CD4-positive, alpha-beta memory T cell (primary cell): ENCODE data around the gene MROH9. TPM values are rescaled to one million over a fixed set of nuclear protein-coding genes. Genes with fewer than 3 reads are reported as not detected.
"Not testable (repeated sequence)": the region's sequence is repeated elsewhere in the genome, so short reads cannot be mapped to it uniquely, and the experiment has no call there.

Experiments used
- CTCF ChIA-PET: fragments of 350-600 bp; sonication (Branson Sonifier 250); formaldehyde crosslinking; loops from one replicate; lab custom pipeline; 2021; ENCODE audit warnings: inconsistent platforms; ENCODE audit not compliant: partially characterized antibody; lab: Charles Lee
- POLR2A ChIA-PET: fragments of 350-600 bp; sonication (Branson Sonifier 250); formaldehyde crosslinking; loops from one replicate; lab custom pipeline; 2021; ENCODE audit not compliant: partially characterized antibody; lab: Charles Lee
- DNase-seq, 5 donors: peaks; one replicate each; pipeline versions ENCODE4 v3.0.0 to v3.0.0-alpha.2; 2020 to 2022; ENCODE audit warnings: mixed read lengths in 1 of 5
- H3K27ac ChIP-seq: one replicate; pipeline ENCODE4 v1.7.0; 2013; ENCODE audit warnings: low read depth, low read length
- H3K27me3 ChIP-seq: 2 replicates; pipeline ENCODE4 v1.7.0; 2013; ENCODE audit warnings: mild to moderate bottlenecking, low read length, moderate library complexity; ENCODE audit not compliant: insufficient read depth
- H3K36me3 ChIP-seq: 2 replicates; pipeline ENCODE4 v1.7.0; 2013; ENCODE audit warnings: mild to moderate bottlenecking, low read length, moderate library complexity; ENCODE audit not compliant: insufficient read depth
- H3K4me1 ChIP-seq: 2 replicates; pipeline ENCODE4 v1.7.0; 2013; ENCODE audit warnings: mild to moderate bottlenecking, low read length, moderate library complexity; ENCODE audit not compliant: insufficient read depth
- H3K4me3 ChIP-seq, 2 donors: one replicate each; pipeline ENCODE4 v1.7.0; 2013; ENCODE audit warnings: low read length in 2 of 2, mild to moderate bottlenecking in 1 of 2
- H3K9me3 ChIP-seq, 2 donors: one replicate each; pipeline ENCODE4 v1.7.0; 2013; ENCODE audit warnings: low read length in 2 of 2, control low read depth in 1 of 2; ENCODE audit not compliant: control insufficient read depth in 1 of 2
- H3K27ac Mint-ChIP-seq, 7 donors: one replicate each; pipeline ENCODE4 v1.8.0; 2020 to 2021; ENCODE audit warnings: mixed read lengths in 7 of 7, mild to moderate bottlenecking in 6 of 7, inconsistent platforms in 3 of 7, moderate library complexity in 3 of 7
- H3K27me3 Mint-ChIP-seq, 2 donors: one replicate each; pipeline ENCODE4 v1.8.0; 2020 to 2021; ENCODE audit warnings: mixed read lengths in 2 of 2
- H3K36me3 Mint-ChIP-seq, 2 donors: one replicate each; pipeline ENCODE4 v1.8.0; 2020 to 2021; ENCODE audit warnings: mixed read lengths in 2 of 2, inconsistent platforms in 1 of 2, mild to moderate bottlenecking in 1 of 2
- H3K4me1 Mint-ChIP-seq, 4 donors: one replicate each; pipeline ENCODE4 v1.8.0; 2020 to 2021; ENCODE audit warnings: mixed read lengths in 4 of 4, mild to moderate bottlenecking in 1 of 4
- H3K4me3 Mint-ChIP-seq, 8 donors: one replicate each; pipeline ENCODE4 v1.8.0; 2020 to 2021; ENCODE audit warnings: mixed read lengths in 8 of 8, mild to moderate bottlenecking in 7 of 8, moderate library complexity in 6 of 8, inconsistent platforms in 3 of 8
- H3K9me3 Mint-ChIP-seq, 8 donors: one replicate each; pipeline ENCODE4 v1.8.0; 2020 to 2021; ENCODE audit warnings: mixed read lengths in 8 of 8, mild to moderate bottlenecking in 5 of 8, inconsistent platforms in 3 of 8, moderate library complexity in 1 of 8
- intact Hi-C: fragments of 100-400 bp; cut with micrococcal nuclease; formaldehyde crosslinking; loops from one replicate; pipeline ENCODE4 v1.15.1; 2023
- polyA plus RNA-seq, 2 donors: library from polyadenylated mRNA; unstranded; fragments of 300-500 nt; fragmentation: Illumina TruSeq; gene quantifications; one replicate each; pipeline ENCODE4 v1.2.3, GENCODE V29; 2021
- total RNA-seq, 2 experiments: library from RNA; stranded (reverse); gene quantifications; one replicate each; pipeline ENCODE4 v1.2.3, GENCODE V29; 2021

Gene MROH9
- total and polyA plus RNA-seq, 4 experiments from 2014 or later = not detected

GRCh38 chr1:170931650-170932049 lies 3.7 kb upstream of the MROH9 start:
- Mint-ChIP-seq H3K27me3 (peaks cover 0 to 2% of the 10 kb centered on the region in 2 donors), H3K4me1 (peaks cover 0 to 3% (median under 1%) of the 10 kb centered on the region in 4 donors), H3K9me3 (no peaks in the 10 kb centered on the region), H3K4me3 (no peak overlapping the region), H3K27ac (no peak overlapping the region), H3K36me3 (no peaks in the 10 kb centered on the region)
- no peak overlapping the region for H3K4me3 ChIP-seq
- ChIA-PET CTCF (interaction anchor here (1.0 kb wide), 1 partner anchor 12 kb away, joined by 3 read pairs; no protein-coding TSS in a partner anchor), POLR2A (no interaction called here)
- no peak for DNase-seq
- intact Hi-C loops = no loop called here
- no peaks in the 10 kb centered on the region for H3K9me3 ChIP-seq
- H3K27me3 ChIP-seq = no peaks in the 10 kb centered on the region
- H3K36me3 ChIP-seq = no peaks in the 10 kb centered on the region
- H3K27ac ChIP-seq = no peak overlapping the region
- H3K4me1 ChIP-seq = no peaks in the 10 kb centered on the region

DNA sequence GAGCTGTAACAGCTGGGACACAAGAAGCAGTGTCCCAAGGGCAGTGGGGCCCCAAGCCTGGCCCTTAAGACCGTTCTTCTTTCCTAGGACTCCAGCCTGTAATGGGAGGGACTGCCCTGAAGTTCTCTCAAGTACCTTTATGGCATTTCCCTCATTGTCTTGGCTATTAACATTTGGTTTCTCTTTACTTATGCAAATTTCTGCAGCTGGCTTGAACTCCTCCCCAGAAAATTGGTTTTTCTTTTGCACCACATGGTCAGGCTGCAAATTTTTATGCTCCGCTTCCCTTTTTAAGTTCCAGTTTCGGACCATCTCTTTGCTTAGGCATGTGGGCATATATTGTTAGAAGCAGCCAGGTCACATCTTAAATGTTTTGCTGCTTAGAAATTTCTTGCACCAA lies 3.1 kb upstream of the MROH9 start:
- no peaks in the 10 kb centered on the region for H3K9me3 ChIP-seq
- peaks cover 0 to 3% (median under 1%) of the 10 kb centered on the region in 4 donors for H3K4me1 Mint-ChIP-seq
- no peaks in the 10 kb centered on the region for H3K36me3 ChIP-seq
- no peak overlapping the region for H3K4me3 Mint-ChIP-seq
- H3K27ac ChIP-seq = no peak overlapping the region
- POLR2A ChIA-PET = no interaction called here
- H3K4me3 ChIP-seq = no peak overlapping the region
- H3K27ac Mint-ChIP-seq = no peak overlapping the region
- no peaks in the 10 kb centered on the region for H3K36me3 Mint-ChIP-seq
- CTCF ChIA-PET = interaction anchor here (1.0 kb wide), 1 partner anchor 11 kb away, joined by 3 read pairs; no protein-coding TSS in a partner anchor
- H3K9me3 Mint-ChIP-seq = no peaks in the 10 kb centered on the region
- DNase-seq = no peak
- no peaks in the 10 kb centered on the region for H3K27me3 ChIP-seq
- intact Hi-C loops = no loop called here
- H3K27me3 Mint-ChIP-seq = peaks cover 0 to 2% of the 10 kb centered on the region in 2 donors
- no peaks in the 10 kb centered on the region for H3K4me1 ChIP-seq

GRCh38 chr1:170938281-170938680 lies 2.9 kb downstream of the MROH9 start:
- no peaks in the 10 kb centered on the region for H3K36me3 ChIP-seq
- Mint-ChIP-seq H3K27me3 (peaks cover 7 to 16% of the 10 kb centered on the region in 2 donors), H3K27ac (no peak overlapping the region), H3K36me3 (no peaks in the 10 kb centered on the region), H3K9me3 (peaks cover 0 to 4% (median 0%) of the 10 kb centered on the region in 8 donors), H3K4me3 (no peak overlapping the region), H3K4me1 (no peaks in the 10 kb centered on the region)
- H3K4me3 ChIP-seq = no peak overlapping the region
- no peaks in the 10 kb centered on the region for H3K4me1 ChIP-seq
- CTCF ChIA-PET = no interaction called here
- H3K27me3 ChIP-seq = no peaks in the 10 kb centered on the region
- DNase-seq = no peak
- POLR2A ChIA-PET = interaction anchor here (0.6 kb wide), 1 partner anchor 154 kb away, joined by 3 read pairs; no protein-coding TSS in a partner anchor
- no peaks in the 10 kb centered on the region for H3K9me3 ChIP-seq
- H3K27ac ChIP-seq = no peak overlapping the region
- intact Hi-C loops = no loop called here

GRCh38 chr1:170939476-170939875 lies 4.1 kb downstream of the MROH9 start:
- Histone ChIP-seq H3K4me3 (no peak overlapping the region), H3K4me1 (no peaks in the 10 kb centered on the region), H3K27ac (no peak overlapping the region), H3K9me3 (no peaks in the 10 kb centered on the region), H3K27me3 (no peaks in the 10 kb centered on the region), H3K36me3 (no peaks in the 10 kb centered on the region)
- Mint-ChIP-seq H3K36me3 (no peaks in the 10 kb centered on the region), H3K9me3 (peaks cover 0 to 4% (median 0%) of the 10 kb centered on the region in 8 donors), H3K4me1 (no peaks in the 10 kb centered on the region), H3K27me3 (peaks cover 7 to 16% of the 10 kb centered on the region in 2 donors), H3K4me3 (no peak overlapping the region), H3K27ac (no peak overlapping the region)
- ChIA-PET POLR2A (no interaction called here), CTCF (no interaction called here)
- intact Hi-C loops = no loop called here
- no peak for DNase-seq

- H3K9me3 ChIP-seq, CTCF ChIA-PET, H3K36me3 ChIP-seq, H3K36me3 Mint-ChIP-seq, H3K27ac ChIP-seq, H3K27me3 ChIP-seq, H3K4me1 Mint-ChIP-seq, DNase-seq, H3K4me3 ChIP-seq, H3K27ac Mint-ChIP-seq, H3K4me1 ChIP-seq, H3K9me3 Mint-ChIP-seq, intact Hi-C loops, POLR2A ChIA-PET, H3K4me3 Mint-ChIP-seq: not testable (repeated sequence)
- H3K27me3 Mint-ChIP-seq = peaks cover 5 to 11% of the 10 kb centered on the region in 2 donors
These were observed 16.4 kb downstream of the MROH9 start for GRCh38 chr1:170951744-170952143.

GRCh38 chr1:170959385-170959784 lies 24.1 kb downstream of the MROH9 start:
- Histone ChIP-seq H3K4me3 (no peak overlapping the region), H3K4me1 (no peaks in the 10 kb centered on the region), H3K36me3 (no peaks in the 10 kb centered on the region), H3K9me3 (no peaks in the 10 kb centered on the region), H3K27me3 (no peaks in the 10 kb centered on the region), H3K27ac (no peak overlapping the region)
- peaks cover 8% of the 10 kb centered on the region in 2 donors for H3K27me3 Mint-ChIP-seq
- peaks cover 0 to 2% (median 0%) of the 10 kb centered on the region in 8 donors for H3K9me3 Mint-ChIP-seq
- no peak overlapping the region for H3K4me3 Mint-ChIP-seq
- no peak overlapping the region for H3K27ac Mint-ChIP-seq
- ChIA-PET CTCF (no interaction called here), POLR2A (no interaction called here)
- H3K4me1 Mint-ChIP-seq = no peaks in the 10 kb centered on the region
- no peak for DNase-seq
- no peaks in the 10 kb centered on the region for H3K36me3 Mint-ChIP-seq
- intact Hi-C loops = no loop called here

GRCh38 chr1:170964506-170964905 lies 29.2 kb downstream of the MROH9 start:
- no peak overlapping the region for H3K27ac Mint-ChIP-seq
- H3K9me3 Mint-ChIP-seq = peaks cover 0 to 1% (median 0%) of the 10 kb centered on the region in 8 donors
- H3K27me3 Mint-ChIP-seq = peaks cover 11 to 12% of the 10 kb centered on the region in 2 donors
- H3K27me3 ChIP-seq = no peaks in the 10 kb centered on the region
- no peaks in the 10 kb centered on the region for H3K9me3 ChIP-seq
- no peaks in the 10 kb centered on the region for H3K4me1 Mint-ChIP-seq
- no peak overlapping the region for H3K4me3 Mint-ChIP-seq
- no peaks in the 10 kb centered on the region for H3K36me3 Mint-ChIP-seq
- ChIA-PET POLR2A (no interaction called here), CTCF (interaction anchor here (1.5 kb wide), 1 partner anchor 348 kb away, joined by 10 read pairs; the partner anchor contains the start of gene FMO4)
- no peak overlapping the region for H3K4me3 ChIP-seq
- H3K36me3 ChIP-seq = no peaks in the 10 kb centered on the region
- H3K4me1 ChIP-seq = no peaks in the 10 kb centered on the region
- intact Hi-C loops = no loop called here
- DNase-seq = no peak
- no peak overlapping the region for H3K27ac ChIP-seq
